HG02763 (cell line): ENCODE measurements around the gene FAM181A.

Experiments
- ATAC-seq: cut with Tn5 transposase; IDR thresholded peaks from one replicate; pipeline ENCODE4 v1.9.1; 2021; ENCODE audit warnings: mild to moderate bottlenecking, moderate library complexity; ENCODE audit not compliant: unreplicated experiment

Gene FAM181A

GRCh38 chr14:93977171-93977570 lies 50.0 kb downstream of the FAM181A start:
- no peak for ATAC-seq

GRCh38 chr14:93977790-93978581 lies 50.8 kb downstream of the FAM181A start:
- peak; percentile 48 for ATAC-seq

- no peak for ATAC-seq
These were observed 51.6 kb downstream of the FAM181A start for GRCh38 chr14:93978735-93979134.
